ENCODE results near the gene AXL. TPM values are rescaled to one million over a fixed set of nuclear protein-coding genes. Genes with fewer than 3 reads are reported as not detected.

AXL gene
- total and polyA plus RNA-seq, 9 of the 15 experiments (the other 6 are each of a cell fraction or from before 2014, with no cell fraction given): 0.80 to 6.6 (median 1.6) TPM

- TF ChIP-seq IRF1 (CRISPR knock-in tag; IDR thresholded peaks at IDR 0.05; ENCODE audit: borderline replicate concordance) (no peak), TFE3 (CRISPR knock-in tag; IDR thresholded peaks at IDR 0.05) (no peak), OTX1 (CRISPR knock-in tag; IDR thresholded peaks at IDR 0.05) (peak; percentile 92), EP300 (IDR thresholded peaks at IDR 0.05; ENCODE audit: low read length) (no peak), U2AF1 (optimal IDR thresholded peaks at IDR 0.05; ENCODE audit: low read depth, low read length) (peak; percentile 72), DACH1 (IDR thresholded peaks at IDR 0.05; ENCODE audit: partially characterized antibody) (no peak), CBFA2T3 (IDR thresholded peaks at IDR 0.05) (0 out of 2 replicates have a peak, but pooled peaks have one; percentile 52), TCF3 (CRISPR knock-in tag; IDR thresholded peaks at IDR 0.05) (peak; percentile 4; the same call in 1 of the 2 replicates), ZNF717 (CRISPR knock-in tag; IDR thresholded peaks at IDR 0.05) (no peak), MLLT1 (IDR thresholded peaks at IDR 0.05) (0 out of 4 replicates have a peak, but pooled peaks of 1 of the 2 experiments have one; percentile 14), CBX3 (IDR thresholded peaks at IDR 0.05; ENCODE audit: borderline replicate concordance in 1 of 2, low read length in 2 of 2) (no peak), JUND (IDR thresholded peaks at IDR 0.05; ENCODE audit: borderline replicate concordance, low read depth, low read length) (peak; percentile 91), JUND (tag; IDR thresholded peaks at IDR 0.05; ENCODE audit: borderline replicate concordance, low read depth, low read length) (no peak; the same call in 2 of the 3 replicates), RBBP5 (IDR thresholded peaks at IDR 0.05; ENCODE audit: borderline replicate concordance, insufficient read depth, low read length, poor library complexity, severe bottlenecking) (peak; percentile 10), ESRRA (IDR thresholded peaks at IDR 0.05; ENCODE audit: borderline replicate concordance, low read depth) (peak; percentile 62), RBM39 (optimal IDR thresholded peaks at IDR 0.05; ENCODE audit: low read depth, low read length) (no peak), SETDB1 (IDR thresholded peaks at IDR 0.05; ENCODE audit: low read length) (no peak), SRF (CRISPR knock-in tag; IDR thresholded peaks at IDR 0.05) (0 out of 4 replicates have a peak, but pooled peaks of 1 of the 2 experiments have one; percentile 15), WHSC1 (IDR thresholded peaks at IDR 0.05; ENCODE audit: low read length) (no peak)
Observed at GRCh38 chr19:41226053-41226873, 7.2 kb downstream of the AXL start (continued).
